Amygdala (tissue), 56 donors: Measurements from ENCODE around the gene PTPRA.
A peak's percentile ranks its signal among the peaks of the same experiment; 100 is the strongest.
"Not testable (repeated sequence)": the region's sequence is repeated elsewhere in the genome, so short reads cannot be mapped to it uniquely, and the experiment has no call there.

Experiments used
- DNase-seq, 56 donors: peaks; one replicate each; lab custom pipeline; 2025; lab: John Stamatoyannopoulos, UW

The PTPRA gene

DNA sequence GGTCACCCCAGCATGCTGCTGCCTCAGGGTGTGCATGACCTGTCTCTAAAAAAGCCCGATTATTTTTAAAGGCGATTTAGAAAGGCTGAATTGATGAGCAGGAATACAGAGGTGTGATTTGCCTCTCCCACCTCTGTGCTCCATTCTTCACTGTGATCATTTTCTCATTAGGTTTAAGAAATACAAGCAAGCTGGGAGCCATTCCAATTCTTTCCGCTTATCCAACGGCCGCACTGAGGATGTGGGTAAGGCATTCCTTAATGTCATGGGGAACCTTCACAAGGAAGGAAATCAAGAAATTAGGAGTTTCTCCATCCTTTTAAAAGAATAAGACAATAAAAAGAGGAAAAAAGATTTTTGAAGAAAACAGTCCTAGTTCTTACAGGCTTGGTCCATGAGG lies 114.6 kb downstream of the PTPRA start:
- DNase-seq = no peak

DNA sequence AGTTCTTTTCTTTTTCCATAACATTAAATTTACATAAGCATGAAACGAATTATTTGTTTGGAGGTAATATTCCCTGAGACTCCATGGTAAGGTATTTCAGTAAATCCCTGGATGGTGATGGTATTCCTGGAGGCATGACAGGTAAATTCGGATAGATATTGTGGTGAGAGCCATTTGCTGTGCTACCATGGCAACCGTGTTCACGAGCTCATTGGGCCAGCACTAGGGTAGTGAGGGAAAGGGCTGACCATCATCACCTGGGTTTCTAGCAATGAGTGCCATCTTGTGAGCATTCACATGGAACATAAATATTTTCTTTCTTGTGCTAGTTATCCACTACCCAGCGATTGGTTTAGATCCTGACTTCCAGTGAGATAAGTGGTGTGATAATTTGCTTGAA lies 118.3 kb downstream of the PTPRA start:
- no peak for DNase-seq

DNA sequence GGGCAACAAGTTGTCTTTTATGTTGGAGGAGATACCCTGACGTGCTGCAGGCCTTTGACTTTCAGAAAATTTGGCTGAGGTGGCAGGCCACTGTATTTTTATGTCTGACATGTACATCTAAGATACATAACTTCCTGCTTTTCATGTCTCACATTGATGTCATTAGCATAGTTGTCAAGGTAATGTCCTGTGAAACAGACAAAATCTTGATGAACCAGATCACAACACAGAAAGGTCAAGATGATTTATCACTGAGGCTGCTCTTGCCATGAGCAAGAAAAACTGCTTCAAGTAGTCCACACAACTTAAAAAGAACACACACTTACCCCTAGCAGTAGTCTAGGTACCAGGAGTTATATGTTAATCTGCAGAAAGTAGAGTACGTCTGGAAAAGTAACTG lies 120.0 kb downstream of the PTPRA start:
- no peak for DNase-seq

DNA sequence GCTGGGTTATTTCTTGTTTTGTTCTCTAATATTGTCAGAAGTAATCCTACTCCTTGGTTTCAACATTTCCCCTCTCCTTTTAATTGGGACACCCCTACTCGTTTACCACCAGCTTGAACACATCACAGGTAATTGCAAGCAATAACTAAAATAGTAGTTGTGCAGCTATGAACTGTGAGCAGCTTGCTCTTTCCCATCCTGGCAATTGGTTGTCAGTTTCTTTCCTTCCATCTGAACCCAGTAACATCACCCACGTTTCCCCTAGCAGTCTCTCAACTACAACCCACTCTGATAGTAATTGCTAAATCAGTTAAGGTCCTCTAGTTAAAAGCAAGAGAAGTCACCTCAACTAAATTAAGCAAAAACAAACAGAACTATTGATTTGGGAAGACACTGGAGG lies 122.5 kb downstream of the PTPRA start:
- DNase-seq = no peak

DNA sequence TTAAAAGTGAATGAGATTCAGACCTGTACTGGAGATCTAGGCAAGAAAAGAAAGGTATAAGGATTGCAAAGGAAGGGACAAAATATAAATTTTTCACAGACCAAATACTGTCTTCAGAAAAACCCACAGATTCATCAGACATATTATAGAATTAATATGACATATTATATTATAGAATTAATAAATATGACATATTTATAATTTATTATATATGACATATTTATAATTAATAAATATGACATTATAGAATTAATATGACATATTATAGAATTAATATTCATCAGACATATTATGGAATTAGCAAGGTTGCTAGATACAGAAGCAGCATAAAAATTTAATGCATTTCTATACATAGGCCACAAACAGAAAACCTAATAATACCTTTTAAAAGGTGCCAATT lies 125.4 kb downstream of the PTPRA start:
- DNase-seq = no peak

DNA sequence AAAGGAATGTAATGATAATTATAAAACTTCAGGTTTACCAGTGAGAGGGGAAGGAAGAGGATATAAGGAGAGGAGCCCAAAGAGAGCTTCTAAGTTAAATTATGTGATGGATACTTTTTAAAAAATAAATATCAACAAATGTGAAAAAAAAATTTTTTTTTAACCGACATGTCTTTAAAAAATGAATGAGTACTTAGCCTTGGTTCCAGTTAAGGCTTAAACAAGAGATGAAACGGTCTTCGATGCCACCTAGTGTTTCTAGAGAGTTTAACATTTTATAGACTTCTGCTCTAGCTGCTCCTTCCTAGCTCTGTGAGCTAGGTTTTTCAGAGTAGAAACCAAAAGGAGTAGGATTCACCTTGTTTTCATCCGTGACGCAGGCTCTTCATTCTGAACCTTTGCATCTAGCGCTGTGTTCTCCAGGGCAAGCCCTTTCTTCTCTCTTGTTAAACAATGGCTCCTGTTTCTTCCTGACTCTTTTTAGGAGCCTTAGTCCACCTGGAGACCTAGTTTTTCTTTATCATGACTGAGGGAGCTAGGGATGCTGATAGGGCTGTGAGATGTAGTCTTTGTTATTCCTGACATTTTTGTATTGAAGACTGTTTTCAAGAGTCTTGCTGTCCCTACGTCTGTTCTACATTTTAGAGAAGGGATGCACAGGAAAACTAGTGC lies 127.7 kb downstream of the PTPRA start:
- DNase-seq = peak in 3 of 56 donors; percentile 2 to 34 (median 3)

DNA sequence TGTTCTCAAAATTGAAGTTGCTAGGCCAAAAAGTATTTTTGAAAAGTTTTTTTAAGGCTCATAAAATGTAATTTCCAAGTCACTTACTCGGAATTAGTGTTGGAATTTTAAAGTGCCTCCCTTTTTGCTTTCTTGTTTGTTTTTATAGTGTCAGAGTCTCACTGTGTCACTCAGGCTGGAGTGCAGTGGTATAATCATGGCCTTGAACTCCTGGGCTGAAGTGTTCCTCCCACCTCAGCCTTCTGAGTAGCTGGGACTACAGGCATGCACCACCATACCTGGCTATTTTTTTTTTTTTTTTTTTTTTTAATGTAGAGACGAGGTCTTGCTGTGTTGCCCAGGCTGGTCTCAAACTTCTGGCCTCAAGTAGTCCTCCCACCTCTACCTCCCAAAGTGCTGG lies 130.1 kb downstream of the PTPRA start:
- no peak for DNase-seq

DNA sequence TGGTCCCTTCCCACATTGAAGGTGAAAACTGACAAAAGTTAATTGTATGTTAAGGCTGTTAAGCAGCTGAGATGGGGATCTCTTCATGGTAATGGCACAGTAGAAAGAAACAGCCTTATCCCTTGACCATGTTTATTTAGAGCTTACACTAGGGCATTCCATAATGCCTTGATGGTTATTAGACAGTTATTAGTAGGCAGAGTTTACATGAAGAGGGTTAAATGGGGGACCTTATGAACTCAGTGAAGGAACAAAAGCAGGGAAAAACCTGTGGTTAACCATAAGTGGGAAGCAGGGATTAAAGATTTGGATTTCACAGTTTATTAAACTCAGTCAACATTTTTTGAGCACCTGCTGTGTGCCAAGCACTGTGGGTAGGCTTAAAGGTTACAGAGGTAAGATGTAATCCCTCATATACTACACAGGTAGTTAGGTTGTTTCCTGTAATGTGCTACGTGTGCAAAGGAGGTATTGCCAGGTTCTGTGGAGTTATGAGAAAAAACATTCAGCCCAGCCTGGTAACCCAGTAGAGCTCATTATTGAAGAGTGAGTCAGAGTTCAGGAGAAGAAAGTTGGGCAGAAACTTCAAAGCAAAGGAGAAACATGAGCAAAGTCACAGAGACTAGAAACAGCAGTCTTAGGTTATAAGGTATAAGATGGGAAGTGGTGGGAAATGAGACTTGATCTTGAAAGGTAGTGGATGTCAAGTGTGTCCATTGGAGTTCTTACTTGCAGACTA lies 137.9 kb downstream of the PTPRA start:
- DNase-seq = no peak

DNA sequence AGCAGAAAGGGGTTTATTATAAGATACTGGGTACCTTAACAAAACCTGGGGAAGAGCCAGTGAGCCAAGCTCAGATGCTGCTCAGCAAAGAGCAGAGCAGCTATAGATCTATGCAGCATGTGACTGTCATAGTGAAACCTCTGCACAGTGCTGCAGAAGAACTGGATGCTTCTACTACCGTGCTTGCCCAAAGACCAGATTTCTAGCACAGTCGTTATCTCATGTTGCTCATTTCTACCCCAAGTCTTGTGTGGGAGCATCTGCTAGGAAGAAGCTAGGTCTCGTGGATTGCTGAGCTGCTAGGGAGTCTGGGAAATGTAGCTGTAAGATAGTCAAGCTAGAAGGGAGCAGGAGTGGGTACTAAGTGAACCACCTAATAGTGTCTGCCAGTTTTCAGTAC lies 138.5 kb downstream of the PTPRA start:
- no peak for DNase-seq

DNA sequence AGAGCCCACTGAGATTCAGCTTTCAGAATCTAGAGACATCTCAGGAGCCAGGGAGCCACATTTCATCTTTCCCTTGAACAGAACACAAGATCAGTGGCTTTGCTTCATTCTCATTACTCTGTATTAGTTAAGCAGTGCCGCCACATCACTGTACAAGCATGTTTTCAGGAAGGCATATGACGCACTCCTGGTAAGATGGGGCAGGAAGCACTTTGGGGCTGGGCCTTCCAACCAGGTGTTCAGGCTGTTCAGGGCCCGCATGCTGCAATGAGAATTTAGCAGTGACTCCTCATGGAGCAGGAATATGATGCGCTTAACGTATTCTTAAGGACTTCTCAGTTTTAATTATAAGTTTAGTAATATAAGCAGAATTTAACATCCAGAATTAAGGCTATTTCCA lies 140.5 kb downstream of the PTPRA start:
- DNase-seq = no peak

DNA sequence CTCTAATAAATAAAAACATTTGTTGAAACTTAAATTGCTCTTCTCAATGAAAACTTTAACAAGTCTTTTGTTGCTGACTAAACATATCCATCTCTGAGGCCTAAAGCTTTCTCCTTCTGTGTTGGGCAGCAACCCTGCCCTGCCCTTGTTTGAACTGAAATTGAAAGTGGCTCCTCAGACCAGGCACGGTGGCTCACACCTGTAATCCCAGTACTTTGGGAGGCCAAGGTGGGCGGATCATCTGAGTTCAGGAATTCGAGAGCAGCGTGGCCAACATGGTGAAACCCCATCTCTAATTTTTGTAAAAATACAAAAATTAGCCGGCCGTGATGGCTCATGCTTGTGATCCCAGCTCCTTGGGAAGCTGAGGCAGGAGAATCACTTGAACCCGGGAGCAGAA lies 140.9 kb downstream of the PTPRA start:
- DNase-seq = no peak

DNA sequence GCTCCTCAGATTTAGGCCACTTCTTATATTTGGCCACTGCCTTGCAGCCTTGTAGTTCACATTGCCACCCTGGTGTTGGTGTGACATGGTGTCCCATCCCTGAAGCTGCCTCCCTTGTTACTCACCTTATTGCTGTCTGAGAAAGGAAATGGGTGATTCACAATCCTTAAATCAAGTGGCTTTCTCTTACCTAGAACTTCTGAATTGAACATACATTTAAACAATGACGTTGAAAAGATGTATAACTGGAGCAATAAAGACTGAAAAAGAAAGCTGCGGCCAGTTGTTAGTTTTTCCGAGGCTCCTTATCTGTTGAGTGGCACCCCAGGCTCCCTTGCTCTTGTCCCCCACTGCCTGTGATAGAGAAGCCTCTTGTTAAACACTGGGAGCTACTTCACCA lies 141.4 kb downstream of the PTPRA start:
- DNase-seq = no peak

DNA sequence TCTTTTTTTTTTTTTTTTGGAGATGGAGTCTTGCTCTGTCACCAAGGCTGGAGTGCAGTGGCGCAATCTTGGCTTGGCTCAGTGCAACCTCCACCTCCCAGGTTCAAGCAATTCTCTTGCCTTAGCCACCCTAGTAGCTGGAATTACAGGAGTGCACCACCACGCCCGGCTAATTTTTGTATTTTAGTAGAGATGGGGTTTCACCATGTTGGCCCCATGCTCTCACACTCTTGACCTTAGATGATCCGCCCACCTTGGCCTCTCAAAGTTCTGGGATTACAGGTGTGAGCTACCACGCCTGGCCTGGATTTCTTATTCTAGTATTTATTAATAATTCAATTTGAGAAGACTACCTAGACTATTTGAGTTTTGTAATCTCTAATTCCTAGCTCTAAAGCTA lies 142.0 kb downstream of the PTPRA start:
- not testable (repeated sequence) for DNase-seq

DNA sequence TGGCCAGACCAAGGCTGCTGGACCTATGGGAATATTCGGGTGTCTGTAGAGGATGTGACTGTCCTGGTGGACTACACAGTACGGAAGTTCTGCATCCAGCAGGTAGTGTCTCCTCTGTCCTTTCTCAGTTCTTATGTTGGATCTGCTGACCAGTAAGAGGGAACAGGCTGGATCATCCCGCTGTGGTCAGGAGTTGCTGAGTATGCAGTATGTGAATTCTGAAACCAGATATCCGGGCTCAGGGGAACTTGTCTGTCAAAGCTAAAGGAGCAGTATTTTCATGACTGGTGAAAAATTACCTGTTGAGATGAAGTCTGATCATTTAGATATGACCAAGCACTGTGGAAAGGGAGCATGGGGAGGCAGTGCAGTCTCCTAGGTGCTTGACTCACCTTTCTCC lies 148.0 kb downstream of the PTPRA start:
- no peak for DNase-seq

DNA sequence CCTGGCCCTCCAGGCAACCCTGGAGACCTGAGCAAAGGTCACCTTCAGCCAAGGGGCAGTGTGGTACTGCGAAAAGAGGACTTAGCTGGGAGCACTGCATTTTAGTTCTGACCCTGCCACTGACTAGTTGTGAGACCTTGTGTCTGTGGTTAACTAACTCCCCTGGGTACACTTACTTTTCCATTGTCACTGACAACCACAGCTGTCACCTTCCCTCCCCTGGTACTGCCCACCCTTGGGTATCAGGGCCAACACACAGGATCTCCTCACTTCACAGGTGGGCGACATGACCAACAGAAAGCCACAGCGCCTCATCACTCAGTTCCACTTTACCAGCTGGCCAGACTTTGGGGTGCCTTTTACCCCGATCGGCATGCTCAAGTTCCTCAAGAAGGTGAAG lies 148.5 kb downstream of the PTPRA start:
- no peak for DNase-seq

DNA sequence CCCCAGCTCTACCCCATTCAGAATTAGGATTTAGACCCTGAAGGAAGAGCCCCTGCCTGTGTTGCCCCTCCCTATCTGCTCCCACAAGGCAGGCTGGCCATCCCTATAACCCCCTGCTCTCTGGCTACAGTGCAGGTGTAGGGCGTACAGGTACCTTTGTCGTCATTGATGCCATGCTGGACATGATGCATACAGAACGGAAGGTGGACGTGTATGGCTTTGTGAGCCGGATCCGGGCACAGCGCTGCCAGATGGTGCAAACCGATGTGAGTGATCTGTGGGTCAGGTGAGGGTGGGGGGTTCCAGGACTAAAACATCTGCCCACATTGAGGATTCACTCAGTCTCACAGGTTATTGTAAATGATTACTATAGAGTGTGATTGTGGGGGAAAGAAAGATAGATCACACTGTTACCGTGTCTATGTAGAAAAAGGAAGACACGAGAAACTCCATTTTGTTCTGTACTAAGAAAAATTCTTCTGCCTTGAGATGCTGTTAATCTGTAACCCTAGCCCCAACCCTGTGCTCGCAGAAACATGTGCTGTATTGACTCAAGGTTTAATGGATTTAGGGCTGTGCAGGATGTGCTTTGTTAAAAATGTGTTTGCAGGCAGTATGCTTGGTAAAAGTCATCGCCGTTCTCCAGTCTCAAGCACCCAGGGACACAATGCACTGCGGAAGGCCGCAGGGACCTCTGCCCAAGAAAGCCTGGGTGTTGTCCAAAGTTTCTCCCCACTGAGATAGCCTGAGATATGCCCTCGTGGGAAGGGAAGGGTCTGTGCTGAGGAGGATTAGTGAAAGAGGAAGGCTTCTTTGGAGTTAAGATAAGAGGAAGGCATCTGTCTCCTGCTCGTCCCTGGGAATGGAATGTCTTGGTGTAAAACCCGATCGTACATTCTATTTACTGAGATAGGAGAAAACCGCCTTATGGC lies 149.5 kb downstream of the PTPRA start:
- DNase-seq = not testable (repeated sequence)

DNA sequence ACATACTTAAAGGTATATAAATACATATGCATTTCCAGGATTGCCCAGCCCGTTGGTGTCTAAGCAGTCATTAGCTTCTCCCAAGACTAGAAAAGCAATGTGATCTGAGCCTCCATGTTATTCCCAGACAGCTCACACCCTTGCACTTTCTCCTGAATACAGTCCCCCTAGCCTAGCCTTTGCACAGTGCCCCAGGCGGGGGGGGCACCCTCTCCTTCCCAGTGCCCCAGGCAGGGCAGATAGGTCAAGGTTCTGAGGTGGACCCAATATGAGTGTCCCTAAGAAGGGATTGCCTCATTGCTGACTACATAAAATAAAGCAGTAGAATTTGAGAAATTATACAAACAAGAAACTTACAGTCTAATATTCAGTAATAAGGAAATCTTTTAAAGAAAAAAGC lies 154.7 kb downstream of the PTPRA start:
- DNase-seq = no peak

DNA sequence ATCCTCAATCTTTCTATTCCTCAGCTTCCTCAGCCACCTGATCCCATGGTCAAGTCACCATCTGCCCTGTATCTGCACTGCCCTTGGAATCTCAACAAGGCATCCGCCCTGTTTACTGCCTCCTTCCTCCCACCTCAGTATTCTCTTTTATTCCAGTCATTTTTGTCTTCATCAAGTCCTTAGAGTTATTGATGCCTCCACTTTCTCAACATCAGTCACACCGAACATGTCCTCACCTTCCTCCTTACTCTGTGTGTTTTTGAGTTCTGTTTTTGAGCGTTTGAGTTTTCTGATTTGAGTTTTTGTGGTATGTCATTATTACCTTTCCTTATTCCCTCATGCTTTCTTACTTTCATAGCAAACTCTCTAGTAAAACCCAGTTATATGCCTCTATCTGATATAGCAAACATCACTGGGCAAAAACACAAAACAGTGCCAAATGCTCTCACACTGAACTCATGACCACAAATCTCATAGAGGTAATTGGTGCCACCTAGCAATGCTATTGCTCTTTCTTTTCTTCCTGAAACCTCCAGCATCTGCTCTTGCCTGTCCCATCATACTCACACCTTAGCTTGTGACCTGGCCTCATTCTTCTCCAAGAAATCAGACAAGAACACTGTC lies 158.4 kb downstream of the PTPRA start:
- no peak for DNase-seq

DNA sequence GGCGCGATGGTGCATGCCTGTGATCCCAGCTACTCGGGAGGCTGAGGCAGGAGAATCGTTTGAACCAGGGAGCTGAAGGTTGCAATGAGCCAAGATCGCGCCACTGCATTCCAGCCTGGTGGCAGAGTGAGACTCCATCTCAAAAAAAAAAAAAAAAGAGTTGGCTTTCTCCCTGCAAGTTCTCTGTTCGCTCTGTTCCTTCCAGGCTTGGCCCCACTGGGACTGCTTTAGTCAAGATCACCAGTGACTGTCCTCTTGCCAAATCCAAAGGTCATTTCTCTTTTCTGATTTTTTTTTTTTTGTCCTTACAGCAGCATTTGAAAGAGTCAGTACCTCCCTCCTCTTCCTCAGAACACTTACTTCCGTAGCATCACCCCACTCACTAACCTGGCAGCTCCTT lies 159.3 kb downstream of the PTPRA start:
- DNase-seq = peak in 5 of 56 donors; percentile 10 to 23 (median 13)

DNA sequence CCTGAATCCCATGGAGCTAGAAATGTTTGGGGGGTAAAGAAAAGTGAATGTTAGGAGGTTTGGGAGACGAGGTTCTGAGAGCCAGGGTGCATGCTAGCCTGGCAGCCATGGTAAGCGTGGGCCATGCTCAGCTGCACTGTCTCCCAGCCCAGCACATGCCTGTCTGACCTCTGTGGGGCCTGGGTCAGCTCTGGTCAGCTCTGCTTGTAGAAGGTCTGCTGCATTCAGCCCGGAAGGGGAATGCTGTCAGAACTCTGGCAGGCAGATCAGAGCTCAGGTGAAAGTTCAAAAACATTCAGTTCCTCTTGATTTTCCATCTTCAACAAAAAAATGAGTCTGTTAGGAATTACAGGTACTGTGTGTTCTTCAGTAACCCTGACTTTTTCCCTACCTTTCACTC lies 164.4 kb downstream of the PTPRA start:
- no peak for DNase-seq

DNA sequence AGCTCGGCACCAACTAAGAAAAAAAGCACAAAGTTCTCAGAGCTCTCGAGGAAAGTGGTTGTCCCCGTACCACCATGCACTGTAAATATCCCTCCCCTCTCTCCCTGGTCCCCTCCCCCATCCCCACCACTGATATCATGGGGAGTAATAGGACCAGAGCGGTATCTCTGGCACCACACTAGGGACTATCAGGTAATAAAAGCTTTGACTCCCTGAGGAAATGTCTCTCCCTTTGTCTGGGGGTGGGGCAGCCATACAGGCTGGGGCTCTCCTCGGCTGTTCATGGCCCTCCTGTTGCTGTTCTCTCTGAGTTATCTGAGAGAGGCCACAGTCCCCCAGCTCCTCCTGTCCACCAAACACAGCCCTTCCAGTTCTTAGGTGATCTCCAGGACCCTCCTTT lies 165.2 kb downstream of the PTPRA start:
- no peak for DNase-seq
